Activated CD8-positive, alpha-beta T cell treated with anti-CD3 and anti-CD28 coated beads for 36 hours (primary cell): Measurements from ENCODE around the gene PCSK1N. TPM values are rescaled to one million over a fixed set of nuclear protein-coding genes. Genes with fewer than 3 reads are reported as not detected.

ENCODE experiments used
- ATAC-seq: fragments of 200-7000 bp; cut with Tn5 transposase; one replicate; pipeline ENCODE4 v1.10.0; 2021; ENCODE audit warnings: mild to moderate bottlenecking, moderate library complexity
- CTCF ChIA-PET: fragments of 350-600 bp; sonication (Branson Sonifier 250); formaldehyde crosslinking; loops from one replicate; lab custom pipeline; 2021; ENCODE audit warnings: antibody characterized with exemption; lab: Charles Lee
- POLR2A ChIA-PET: fragments of 350-600 bp; sonication (Branson Sonifier 250); formaldehyde crosslinking; loops from one replicate; lab custom pipeline; 2021; ENCODE audit warnings: antibody characterized with exemption; lab: Charles Lee
- DNase-seq: peaks from one replicate; pipeline ENCODE4 v3.0.0-alpha.2; 2020
- H3K27ac Mint-ChIP-seq: one replicate; pipeline ENCODE4 v1.8.0; 2021; ENCODE audit warnings: mild to moderate bottlenecking, mixed read lengths
- H3K27me3 Mint-ChIP-seq: one replicate; pipeline ENCODE4 v1.8.0; 2021; ENCODE audit warnings: mixed read lengths
- H3K36me3 Mint-ChIP-seq: one replicate; pipeline ENCODE4 v1.8.0; 2021; ENCODE audit warnings: low read depth, mixed read lengths
- H3K4me1 Mint-ChIP-seq: one replicate; pipeline ENCODE4 v1.8.0; 2021; ENCODE audit warnings: low read depth, mixed read lengths
- H3K4me3 Mint-ChIP-seq: one replicate; pipeline ENCODE4 v1.8.0; 2021; ENCODE audit warnings: mild to moderate bottlenecking, moderate library complexity, mixed read lengths
- H3K9me3 Mint-ChIP-seq: one replicate; pipeline ENCODE4 v1.8.0; 2021; ENCODE audit warnings: mixed read lengths
- intact Hi-C: fragments of 100-400 bp; cut with micrococcal nuclease; formaldehyde crosslinking; loops from one replicate; pipeline ENCODE4 v1.10.0; 2022
- total RNA-seq, 2 experiments: library from RNA; stranded (reverse); gene quantifications; one replicate each; pipeline ENCODE4 v1.2.3, GENCODE V29; 2021
- TF ChIP-seq, protein P1 (sequence below): fragments of 200-600 bp; IDR thresholded peaks from one replicate; pipeline ENCODE4 v1.8.0; 2022; ENCODE audit warnings: antibody characterized with exemption, mild to moderate bottlenecking

Gene PCSK1N
- total RNA-seq, 2 experiments from 2014 or later, result 1.1 to 1.4 TPM

DNA sequence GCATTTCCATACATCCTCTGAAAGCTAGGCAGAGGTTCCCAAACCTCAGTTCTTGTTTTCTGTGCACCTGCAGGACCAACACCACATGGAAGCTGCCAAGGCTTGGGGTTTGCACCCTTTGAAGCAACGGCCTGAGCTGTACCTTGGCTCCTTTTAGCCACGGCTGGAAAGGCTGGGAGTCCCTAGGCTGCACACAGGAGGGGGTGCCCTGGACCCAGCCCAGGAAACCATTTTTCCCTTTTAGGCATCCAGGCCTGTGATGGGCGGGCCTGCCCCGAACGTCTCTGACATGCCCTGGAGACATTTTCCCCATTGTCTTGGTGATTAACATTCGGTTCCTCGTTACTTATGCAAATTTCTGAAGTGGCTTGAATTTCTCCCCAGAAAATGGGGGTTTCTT, 17.4 kb upstream of the PCSK1N start:
- intact Hi-C loops, result no loop called here
- Mint-ChIP-seq H3K4me3 (no peak overlapping the region), H3K4me1 (peaks cover 8% of the 10 kb centered on the region), H3K36me3 (no peaks in the 10 kb centered on the region), H3K27ac (no peak overlapping the region), H3K27me3 (peaks cover 5% of the 10 kb centered on the region), H3K9me3 (no peaks in the 10 kb centered on the region)
- ChIA-PET POLR2A (no interaction called here), CTCF (no interaction called here)
- ATAC-seq, result no peak
- TF ChIP-seq, protein P1, sequence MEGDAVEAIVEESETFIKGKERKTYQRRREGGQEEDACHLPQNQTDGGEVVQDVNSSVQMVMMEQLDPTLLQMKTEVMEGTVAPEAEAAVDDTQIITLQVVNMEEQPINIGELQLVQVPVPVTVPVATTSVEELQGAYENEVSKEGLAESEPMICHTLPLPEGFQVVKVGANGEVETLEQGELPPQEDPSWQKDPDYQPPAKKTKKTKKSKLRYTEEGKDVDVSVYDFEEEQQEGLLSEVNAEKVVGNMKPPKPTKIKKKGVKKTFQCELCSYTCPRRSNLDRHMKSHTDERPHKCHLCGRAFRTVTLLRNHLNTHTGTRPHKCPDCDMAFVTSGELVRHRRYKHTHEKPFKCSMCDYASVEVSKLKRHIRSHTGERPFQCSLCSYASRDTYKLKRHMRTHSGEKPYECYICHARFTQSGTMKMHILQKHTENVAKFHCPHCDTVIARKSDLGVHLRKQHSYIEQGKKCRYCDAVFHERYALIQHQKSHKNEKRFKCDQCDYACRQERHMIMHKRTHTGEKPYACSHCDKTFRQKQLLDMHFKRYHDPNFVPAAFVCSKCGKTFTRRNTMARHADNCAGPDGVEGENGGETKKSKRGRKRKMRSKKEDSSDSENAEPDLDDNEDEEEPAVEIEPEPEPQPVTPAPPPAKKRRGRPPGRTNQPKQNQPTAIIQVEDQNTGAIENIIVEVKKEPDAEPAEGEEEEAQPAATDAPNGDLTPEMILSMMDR, result no peak
- no peak for DNase-seq

DNA sequence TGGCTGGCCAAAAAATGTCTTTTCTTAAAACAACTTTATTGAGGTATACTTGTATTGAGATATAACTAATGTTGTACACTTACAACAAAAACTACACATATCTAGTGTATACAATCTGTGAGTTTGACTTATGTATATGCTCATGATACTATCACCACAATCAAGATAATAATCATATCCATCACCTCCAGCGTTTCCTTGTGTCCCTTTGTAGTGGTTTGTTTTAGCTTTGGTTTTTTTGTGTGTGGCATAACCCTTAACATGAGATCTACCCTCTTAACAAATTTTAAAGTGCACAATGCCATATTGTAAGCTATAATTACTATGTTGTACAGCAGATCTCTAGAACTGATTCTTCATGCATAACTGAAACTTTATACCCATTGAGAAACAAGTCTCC, 13.4 kb upstream of the PCSK1N start:
- no peak for ATAC-seq
- no peak for DNase-seq
- ChIA-PET CTCF (no interaction called here), POLR2A (no interaction called here)
- TF ChIP-seq, protein P1, result no peak
- Mint-ChIP-seq H3K36me3 (no peaks in the 10 kb centered on the region), H3K27me3 (peaks cover 2% of the 10 kb centered on the region), H3K9me3 (no peaks in the 10 kb centered on the region), H3K4me3 (no peak overlapping the region), H3K27ac (no peak overlapping the region), H3K4me1 (peaks cover 5% of the 10 kb centered on the region)
- intact Hi-C loops, result no loop called here

DNA sequence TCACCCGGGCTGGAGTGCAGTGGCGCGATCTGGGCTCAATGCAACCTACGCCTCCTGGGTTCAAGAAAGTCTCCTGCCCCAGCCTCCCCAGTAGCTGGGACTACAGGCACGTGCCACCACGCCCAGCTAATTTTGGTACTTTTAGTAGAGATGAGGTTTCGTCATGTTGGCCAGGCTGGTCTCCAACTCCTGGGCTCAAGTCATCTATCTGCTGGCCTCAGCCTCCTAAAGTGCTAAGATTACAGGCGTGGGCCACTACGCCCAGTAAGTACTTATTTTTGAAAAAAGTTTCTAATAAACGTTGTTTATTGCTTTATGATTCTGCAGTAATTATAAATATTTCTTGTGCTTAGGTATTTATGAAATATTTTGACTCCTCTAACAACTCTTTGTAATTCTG, 4.3 kb upstream of the PCSK1N start:
- Mint-ChIP-seq H3K36me3 (no peaks in the 10 kb centered on the region), H3K27ac (no peak overlapping the region), H3K9me3 (no peaks in the 10 kb centered on the region), H3K4me3 (no peak overlapping the region), H3K4me1 (peaks cover 2% of the 10 kb centered on the region), H3K27me3 (peaks cover 3% of the 10 kb centered on the region)
- DNase-seq (no peak), ATAC-seq (no peak)
- intact Hi-C loops, result no loop called here
- TF ChIP-seq, protein P1, result no peak
- POLR2A ChIA-PET, result no interaction called here
- CTCF ChIA-PET, result no interaction called here

DNA sequence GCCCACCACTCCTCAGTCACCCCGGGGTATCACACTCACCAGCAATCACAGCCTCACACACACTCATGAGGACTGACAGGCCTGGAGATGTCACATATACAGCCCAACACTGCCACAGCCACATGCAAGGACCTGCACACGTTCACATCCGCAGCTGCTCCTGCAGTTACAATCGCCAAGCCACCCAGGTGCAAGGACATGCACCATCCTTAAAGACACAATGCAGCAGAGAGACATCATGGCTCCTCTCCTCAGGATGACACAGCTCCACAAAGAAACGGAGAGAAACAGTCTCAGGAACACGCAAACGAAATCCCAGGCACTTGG, 1.1 kb downstream of the PCSK1N start:
- POLR2A ChIA-PET, result interaction anchor here (1.0 kb wide), 1 partner anchor 29 kb away, joined by 3 read pairs; no protein-coding TSS in a partner anchor
- H3K27ac Mint-ChIP-seq, result no peak overlapping the region
- peak; percentile 11 for DNase-seq
- CTCF ChIA-PET, result no interaction called here
- H3K9me3 Mint-ChIP-seq, result no peaks in the 10 kb centered on the region
- peak overlapping the region; percentile 77 for H3K4me3 Mint-ChIP-seq
- intact Hi-C loops, result no loop called here
- peaks cover 12% of the 10 kb centered on the region for H3K4me1 Mint-ChIP-seq
- peak; percentile 41 for ATAC-seq
- peaks cover 37% of the 10 kb centered on the region for H3K27me3 Mint-ChIP-seq
- no peaks in the 10 kb centered on the region for H3K36me3 Mint-ChIP-seq
- TF ChIP-seq, protein P1, result no peak

DNA sequence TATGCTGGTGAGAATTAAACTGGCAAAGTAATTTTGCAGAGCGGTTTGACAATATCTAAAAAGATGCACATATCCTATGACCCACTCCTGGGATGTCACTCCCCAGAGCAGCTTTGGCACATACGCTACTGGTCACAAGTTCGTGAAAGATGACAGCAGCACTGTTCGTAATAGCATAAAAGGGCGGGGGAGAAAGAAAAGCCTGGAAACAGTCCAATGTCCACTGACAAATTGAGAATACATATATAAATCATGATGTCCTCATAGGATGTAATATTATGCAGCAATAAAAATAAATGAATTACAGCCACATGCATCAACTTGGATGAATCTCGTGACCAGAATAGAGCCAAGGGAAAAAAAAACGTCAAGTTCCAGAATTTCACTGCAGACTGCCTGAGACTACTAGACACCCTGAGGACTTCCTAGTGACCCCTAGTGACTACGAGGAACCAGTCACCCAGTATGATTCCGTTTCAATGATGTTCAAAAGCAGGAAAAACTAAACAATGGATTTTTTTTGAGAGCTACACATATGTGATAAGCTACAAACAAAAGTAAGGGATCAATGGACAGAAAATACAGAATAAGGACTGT, 1.8 kb downstream of the PCSK1N start:
- POLR2A ChIA-PET, result interaction anchor here (1.0 kb wide), 1 partner anchor 30 kb away, joined by 3 read pairs; no protein-coding TSS in a partner anchor
- H3K36me3 Mint-ChIP-seq, result no peaks in the 10 kb centered on the region
- peaks cover 37% of the 10 kb centered on the region for H3K27me3 Mint-ChIP-seq
- DNase-seq (no peak), ATAC-seq (no peak)
- H3K4me3 Mint-ChIP-seq, result no peak overlapping the region
- intact Hi-C loops, result no loop called here
- H3K27ac Mint-ChIP-seq, result no peak overlapping the region
- CTCF ChIA-PET, result no interaction called here
- no peaks in the 10 kb centered on the region for H3K9me3 Mint-ChIP-seq
- TF ChIP-seq, protein P1, result no peak
- H3K4me1 Mint-ChIP-seq, result peaks cover 12% of the 10 kb centered on the region
